DND-41 (cell line): ENCODE results near the gene TADA2B.
A peak's percentile ranks its signal among the peaks of the same experiment; 100 is the strongest.

Experiments
- ATAC-seq: fragments of 200-7000 bp; cut with Tn5 transposase; 3 replicates; pipeline ENCODE4 v1.9.1; 2021; ENCODE audit warnings: low read depth; ENCODE audit not compliant: insufficient read depth
- DNase-seq: peaks from one replicate; pipeline ENCODE4 v3.0.0-alpha.2; 2020
- H2AFZ ChIP-seq: 2 replicates; pipeline ENCODE4 v1.6.0; 2012; ENCODE audit warnings: low read depth, low read length
- H3K27ac ChIP-seq: 2 replicates; pipeline ENCODE4 v1.5.1; 2012; ENCODE audit warnings: low read length, inconsistent platforms
- H3K27me3 ChIP-seq: fragments of 200-600 bp; sonication (generic); 2 replicates; pipeline ENCODE4 v1.6.0; 2012; ENCODE audit warnings: low read length, mild to moderate bottlenecking, inconsistent platforms; ENCODE audit not compliant: insufficient read depth, poor library complexity
- H3K36me3 ChIP-seq: 2 replicates; pipeline ENCODE4 v1.5.1; 2012; ENCODE audit warnings: low read length, inconsistent platforms; ENCODE audit not compliant: insufficient read depth
- H3K4me1 ChIP-seq: 2 replicates; pipeline ENCODE4 v1.5.1; 2012; ENCODE audit warnings: mild to moderate bottlenecking, low read length; ENCODE audit not compliant: insufficient read depth
- H3K4me2 ChIP-seq: 2 replicates; pipeline ENCODE4 v1.6.0; 2012; ENCODE audit warnings: mild to moderate bottlenecking, moderate library complexity, low read length, inconsistent platforms; ENCODE audit not compliant: insufficient read depth
- H3K4me3 ChIP-seq, 2 experiments: fragments of 200-600 bp in 1 of 2; shearing (Covaris generic) in 1 of 2; 2 replicates each; pipeline ENCODE4 v1.5.1; 2012 to 2016; ENCODE audit warnings: inconsistent platforms in 2 of 2, low read length in 2 of 2, mild to moderate bottlenecking in 2 of 2, low read depth in 1 of 2, moderate library complexity in 1 of 2
- H3K79me2 ChIP-seq: 2 replicates; pipeline ENCODE4 v1.6.0; 2012; ENCODE audit warnings: low read length, inconsistent platforms; ENCODE audit not compliant: insufficient read depth
- H3K9ac ChIP-seq: 2 replicates; pipeline ENCODE4 v1.6.0; 2012; ENCODE audit warnings: low read depth, mild to moderate bottlenecking, inconsistent platforms, low read length, moderate library complexity
- H3K9me3 ChIP-seq: 2 replicates; pipeline ENCODE4 v1.5.1; 2012; ENCODE audit warnings: low read length, moderate library complexity, mild to moderate bottlenecking, inconsistent platforms; ENCODE audit not compliant: insufficient read depth, severe bottlenecking
- H4K20me1 ChIP-seq: 2 replicates; pipeline ENCODE4 v1.6.0; 2012; ENCODE audit warnings: low read length; ENCODE audit not compliant: insufficient read depth
- EZH2 ChIP-seq: IDR thresholded peaks from 3 replicates; pipeline ENCODE4 v1.6.1; 2012; ENCODE audit warnings: borderline replicate concordance, low read depth, mild to moderate bottlenecking, moderate library complexity, low read length, inconsistent platforms; ENCODE audit not compliant: severe bottlenecking
- TF ChIP-seq, protein P1 (sequence below): IDR thresholded peaks from 2 replicates; pipeline ENCODE4 v1.5.1; 2012; ENCODE audit warnings: borderline replicate concordance, low read length, moderate library complexity, mild to moderate bottlenecking; ENCODE audit not compliant: poor library complexity, severe bottlenecking; ENCODE audit errors: extremely low read depth

The TADA2B gene

DNA sequence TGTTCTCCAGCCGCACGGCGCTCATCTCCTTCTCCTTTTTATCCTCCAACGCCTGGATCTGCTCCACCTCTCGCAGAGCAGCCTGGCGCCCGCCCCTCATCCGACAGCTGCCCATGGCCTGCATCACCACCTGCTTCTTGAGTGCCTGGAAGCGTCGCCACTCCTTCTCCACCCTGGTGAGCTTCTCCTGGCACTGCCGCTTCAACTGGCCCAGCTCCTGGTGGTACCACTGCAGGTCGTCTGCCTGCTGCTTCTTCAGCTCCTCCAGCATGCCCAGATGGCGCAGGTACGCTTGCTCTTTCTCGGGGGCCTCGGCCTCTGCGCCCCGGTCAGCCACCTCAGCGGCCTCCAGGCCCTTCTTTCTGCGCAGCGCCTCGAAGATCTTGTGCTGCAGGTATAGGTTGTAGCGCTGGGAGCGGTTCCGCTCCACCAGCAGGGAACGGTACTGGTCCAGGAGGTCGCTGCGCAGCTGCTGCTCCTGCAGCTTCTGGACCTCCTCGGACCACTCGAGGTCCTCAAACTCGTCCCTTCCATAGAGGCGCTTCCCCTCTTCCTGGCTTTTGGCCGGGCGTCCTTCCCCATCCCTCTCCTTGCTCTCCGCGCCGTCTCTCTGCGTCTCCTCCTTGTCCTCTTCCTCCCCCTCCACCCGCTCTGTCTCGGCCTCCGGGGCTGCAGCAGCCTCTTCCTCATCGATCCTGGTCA lies 1.2 kb upstream of the TADA2B start:
- Histone ChIP-seq H3K79me2 (peaks cover 35% of the 10 kb centered on the region), H3K4me1 (peaks cover 40% of the 10 kb centered on the region), H3K27me3 (peaks cover 3% of the 10 kb centered on the region), H3K9me3 (no peaks in the 10 kb centered on the region), H3K36me3 (peaks cover 11% of the 10 kb centered on the region; the same call in 1 of the 2 replicates), H3K4me3 (peak overlapping the region; percentile 39 to 100; a peak in 3 of 4 replicates), H3K27ac (no peak overlapping the region), H4K20me1 (peaks cover 23% of the 10 kb centered on the region), H3K4me2 (peak overlapping the region; percentile 100), H2AFZ (peak overlapping the region; percentile 91), H3K9ac (peak overlapping the region; percentile 72)
- ATAC-seq (no peak), DNase-seq (no peak)
- TF ChIP-seq, protein P1, sequence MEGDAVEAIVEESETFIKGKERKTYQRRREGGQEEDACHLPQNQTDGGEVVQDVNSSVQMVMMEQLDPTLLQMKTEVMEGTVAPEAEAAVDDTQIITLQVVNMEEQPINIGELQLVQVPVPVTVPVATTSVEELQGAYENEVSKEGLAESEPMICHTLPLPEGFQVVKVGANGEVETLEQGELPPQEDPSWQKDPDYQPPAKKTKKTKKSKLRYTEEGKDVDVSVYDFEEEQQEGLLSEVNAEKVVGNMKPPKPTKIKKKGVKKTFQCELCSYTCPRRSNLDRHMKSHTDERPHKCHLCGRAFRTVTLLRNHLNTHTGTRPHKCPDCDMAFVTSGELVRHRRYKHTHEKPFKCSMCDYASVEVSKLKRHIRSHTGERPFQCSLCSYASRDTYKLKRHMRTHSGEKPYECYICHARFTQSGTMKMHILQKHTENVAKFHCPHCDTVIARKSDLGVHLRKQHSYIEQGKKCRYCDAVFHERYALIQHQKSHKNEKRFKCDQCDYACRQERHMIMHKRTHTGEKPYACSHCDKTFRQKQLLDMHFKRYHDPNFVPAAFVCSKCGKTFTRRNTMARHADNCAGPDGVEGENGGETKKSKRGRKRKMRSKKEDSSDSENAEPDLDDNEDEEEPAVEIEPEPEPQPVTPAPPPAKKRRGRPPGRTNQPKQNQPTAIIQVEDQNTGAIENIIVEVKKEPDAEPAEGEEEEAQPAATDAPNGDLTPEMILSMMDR = no peak
- TF ChIP-seq EZH2 = no peak

- Histone ChIP-seq H3K4me1 (peaks cover 40% of the 10 kb centered on the region), H3K79me2 (peaks cover 43% of the 10 kb centered on the region), H3K4me2 (peak overlapping the region; percentile 100), H3K9ac (peak overlapping the region; percentile 72), H3K27ac (peak overlapping the region; percentile 53; the same call in 1 of the 2 replicates), H4K20me1 (peaks cover 30% of the 10 kb centered on the region), H3K4me3 (peak overlapping the region; percentile 39 to 100; a peak in 3 of 4 replicates), H3K36me3 (peaks cover 11% of the 10 kb centered on the region; the same call in 1 of the 2 replicates), H3K27me3 (peaks cover 3% of the 10 kb centered on the region), H3K9me3 (no peaks in the 10 kb centered on the region), H2AFZ (peak overlapping the region; percentile 91)
- TF ChIP-seq, protein P1 = peak; percentile 60
- no peak for TF ChIP-seq EZH2
- DNase-seq = peak; percentile 93
- ATAC-seq = peak; percentile 88
These were observed 479 bp upstream of the TADA2B start for GRCh38 chr4:7042503-7043283.

DNA sequence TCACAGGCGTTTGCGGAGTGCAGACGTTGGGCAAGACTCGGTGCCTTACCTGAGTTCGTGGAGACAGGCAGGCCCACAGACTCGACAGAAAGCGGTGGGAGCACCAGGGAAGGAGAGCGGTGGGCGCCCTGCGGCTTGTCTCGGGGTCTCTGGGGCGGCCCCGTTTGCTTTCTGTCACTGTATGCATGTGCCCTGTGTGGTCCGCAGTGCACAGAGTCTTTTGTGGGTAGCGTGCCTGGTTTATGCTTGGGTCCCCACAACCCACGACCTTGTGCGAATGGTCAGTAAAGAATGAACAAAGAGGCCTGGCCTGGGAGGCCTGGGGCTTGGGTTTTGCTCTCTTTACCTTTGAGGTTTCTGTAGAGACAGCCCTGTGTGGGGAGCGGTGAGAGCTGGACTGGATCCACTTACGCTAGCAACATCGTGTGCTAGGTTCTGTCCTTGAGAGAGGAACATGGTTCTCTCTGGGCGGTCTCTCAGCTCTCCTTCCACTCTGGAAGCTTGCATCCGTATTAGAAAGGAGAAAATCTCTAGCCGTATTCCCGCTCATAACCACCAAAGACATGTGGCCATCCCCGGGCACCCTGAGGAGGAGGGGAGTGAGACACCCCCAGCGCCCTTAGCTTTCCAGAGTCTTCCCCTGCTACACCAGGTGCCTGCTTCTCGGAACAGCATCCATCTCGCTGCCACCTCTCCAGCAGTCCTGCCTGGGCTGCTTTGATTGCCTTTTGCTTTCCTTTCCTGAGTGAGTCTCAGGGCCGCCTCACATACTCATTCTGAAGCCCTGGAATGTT lies 1.2 kb downstream of the TADA2B start:
- Histone ChIP-seq H2AFZ (peak overlapping the region; percentile 98), H3K36me3 (peaks cover 11% of the 10 kb centered on the region; the same call in 1 of the 2 replicates), H3K79me2 (peaks cover 57% of the 10 kb centered on the region), H3K9me3 (no peaks in the 10 kb centered on the region), H3K4me2 (peak overlapping the region; percentile 97), H4K20me1 (peaks cover 42% of the 10 kb centered on the region), H3K4me3 (peak overlapping the region; percentile 94 to 100), H3K27ac (peak overlapping the region; percentile 83), H3K9ac (peak overlapping the region; percentile 97), H3K4me1 (peaks cover 40% of the 10 kb centered on the region), H3K27me3 (peaks cover 3% of the 10 kb centered on the region)
- TF ChIP-seq, protein P1 = no peak
- no peak for TF ChIP-seq EZH2
- DNase-seq = no peak
- peak; percentile 7 for ATAC-seq
